ENCODE results near the gene TUT4.

- no peak for TF ChIP-seq POLR2A (IDR thresholded peaks at IDR 0.05)
- no peak for TF ChIP-seq CTCF (IDR thresholded peaks at IDR 0.05)
- TF ChIP-seq POLR2AphosphoS5 (IDR thresholded peaks at IDR 0.05), result no peak
Observed at GRCh38 chr1:52436817-52437216, 116.1 kb downstream of the TUT4 start.
